ENCODE data around the gene AZU1.
"Not testable (repeated sequence)": the region's sequence is repeated elsewhere in the genome, so short reads cannot be mapped to it uniquely, and the experiment has no call there.

AZU1 gene

DNA sequence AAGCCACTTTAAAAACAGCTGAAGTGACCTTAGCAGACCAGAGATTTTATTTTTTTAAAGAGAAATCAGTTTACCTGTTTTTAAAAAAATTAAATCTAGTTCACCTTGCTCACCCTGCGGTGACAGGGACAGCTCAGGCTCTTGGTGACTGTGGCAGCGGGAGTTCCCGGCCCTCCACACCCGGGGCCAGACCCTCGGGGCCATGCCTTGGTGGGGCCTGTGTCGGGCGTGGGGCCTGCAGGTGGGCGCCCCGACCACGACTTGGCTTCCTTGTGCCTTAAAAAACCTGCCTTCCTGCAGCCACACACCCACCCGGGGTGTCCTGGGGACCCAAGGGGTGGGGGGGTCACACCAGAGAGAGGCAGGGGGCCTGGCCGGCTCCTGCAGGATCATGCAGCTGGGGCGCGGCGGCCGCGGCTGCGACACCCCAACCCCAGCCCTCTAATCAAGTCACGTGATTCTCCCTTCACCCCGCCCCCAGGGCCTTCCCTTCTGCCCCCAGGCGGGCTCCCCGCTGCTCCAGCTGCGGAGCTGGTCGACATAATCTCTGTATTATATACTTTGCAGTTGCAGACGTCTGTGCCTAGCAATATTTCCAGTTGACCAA lies 16.7 kb upstream of the AZU1 start:
- no peak for DNase-seq (ENCODE audit: low read depth)

DNA sequence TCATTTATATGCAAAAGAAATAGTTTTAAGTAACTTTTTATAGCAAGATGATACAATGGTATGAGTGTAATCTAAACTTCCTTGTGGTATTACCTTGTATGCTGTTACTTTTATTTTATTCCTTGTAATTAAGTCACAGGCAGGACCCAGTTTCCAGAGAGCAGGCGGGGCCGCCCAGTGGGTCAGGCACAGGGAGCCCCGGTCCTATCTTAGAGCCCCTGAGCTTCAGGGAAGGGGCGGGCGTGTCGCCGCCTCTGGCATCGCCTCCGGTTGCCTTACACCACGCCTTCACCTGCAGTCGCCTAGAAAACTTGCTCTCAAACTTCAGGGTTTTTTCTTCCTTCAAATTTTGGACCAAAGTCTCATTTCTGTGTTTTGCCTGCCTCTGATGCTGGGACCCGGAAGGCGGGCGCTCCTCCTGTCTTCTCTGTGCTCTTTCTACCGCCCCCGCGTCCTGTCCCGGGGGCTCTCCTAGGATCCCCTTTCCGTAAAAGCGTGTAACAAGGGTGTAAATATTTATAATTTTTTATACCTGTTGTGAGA lies 16.1 kb upstream of the AZU1 start:
- no peak for DNase-seq (ENCODE audit: low read depth)

DNA sequence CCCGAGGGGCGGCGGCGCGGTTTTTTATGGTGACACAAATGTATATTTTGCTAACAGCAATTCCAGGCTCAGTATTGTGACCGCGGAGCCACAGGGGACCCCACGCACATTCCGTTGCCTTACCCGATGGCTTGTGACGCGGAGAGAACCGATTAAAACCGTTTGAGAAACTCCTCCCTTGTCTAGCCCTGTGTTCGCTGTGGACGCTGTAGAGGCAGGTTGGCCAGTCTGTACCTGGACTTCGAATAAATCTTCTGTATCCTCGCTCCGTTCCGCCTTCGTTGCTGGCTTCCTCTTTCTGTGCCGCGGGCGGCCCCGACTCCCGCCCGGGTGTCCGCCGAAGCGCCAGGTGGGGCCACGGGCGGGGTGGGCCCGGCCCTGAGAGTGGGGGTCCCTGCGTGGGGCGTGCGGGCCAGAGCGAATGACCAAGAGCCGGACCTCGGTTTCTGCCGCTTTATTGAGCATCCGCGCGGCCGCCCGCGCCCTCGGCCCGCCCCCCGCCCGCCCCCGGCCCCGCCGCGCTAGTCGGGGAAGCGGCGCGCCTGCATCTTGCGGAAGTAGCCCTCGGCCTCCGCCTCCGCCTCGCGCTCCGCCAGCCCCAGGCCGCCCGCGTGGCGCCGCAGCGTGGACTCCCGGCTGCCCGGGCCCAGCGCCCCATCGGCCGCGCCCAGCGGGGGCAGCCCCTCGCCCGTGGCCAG lies 15.4 kb upstream of the AZU1 start:
- DNase-seq (ENCODE audit: low read depth): no peak

DNA sequence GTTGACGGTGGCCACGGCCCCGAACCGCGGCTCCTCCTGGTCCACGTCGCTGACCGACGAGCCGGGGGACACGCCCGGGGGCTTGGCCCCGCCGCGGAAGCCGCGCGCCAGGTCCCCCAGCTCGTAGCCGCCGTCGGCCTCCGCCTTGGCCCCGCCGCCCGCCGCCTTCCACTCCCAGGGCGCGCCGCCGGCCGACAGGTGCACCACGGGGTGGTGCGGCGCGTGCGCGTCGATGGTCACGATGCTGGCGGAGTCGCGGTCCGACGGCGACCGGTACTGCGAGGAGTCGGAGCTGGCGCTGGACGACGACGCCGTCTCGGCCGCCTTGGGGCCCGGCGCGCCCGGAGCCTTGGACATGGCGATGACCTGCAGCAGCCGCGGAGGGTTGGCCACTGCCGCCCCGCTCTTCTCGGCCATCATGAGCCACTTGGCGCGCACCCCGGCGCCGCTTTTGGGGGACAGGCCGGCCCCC lies 14.9 kb upstream of the AZU1 start:
- DNase-seq (ENCODE audit: low read depth): no peak

DNA sequence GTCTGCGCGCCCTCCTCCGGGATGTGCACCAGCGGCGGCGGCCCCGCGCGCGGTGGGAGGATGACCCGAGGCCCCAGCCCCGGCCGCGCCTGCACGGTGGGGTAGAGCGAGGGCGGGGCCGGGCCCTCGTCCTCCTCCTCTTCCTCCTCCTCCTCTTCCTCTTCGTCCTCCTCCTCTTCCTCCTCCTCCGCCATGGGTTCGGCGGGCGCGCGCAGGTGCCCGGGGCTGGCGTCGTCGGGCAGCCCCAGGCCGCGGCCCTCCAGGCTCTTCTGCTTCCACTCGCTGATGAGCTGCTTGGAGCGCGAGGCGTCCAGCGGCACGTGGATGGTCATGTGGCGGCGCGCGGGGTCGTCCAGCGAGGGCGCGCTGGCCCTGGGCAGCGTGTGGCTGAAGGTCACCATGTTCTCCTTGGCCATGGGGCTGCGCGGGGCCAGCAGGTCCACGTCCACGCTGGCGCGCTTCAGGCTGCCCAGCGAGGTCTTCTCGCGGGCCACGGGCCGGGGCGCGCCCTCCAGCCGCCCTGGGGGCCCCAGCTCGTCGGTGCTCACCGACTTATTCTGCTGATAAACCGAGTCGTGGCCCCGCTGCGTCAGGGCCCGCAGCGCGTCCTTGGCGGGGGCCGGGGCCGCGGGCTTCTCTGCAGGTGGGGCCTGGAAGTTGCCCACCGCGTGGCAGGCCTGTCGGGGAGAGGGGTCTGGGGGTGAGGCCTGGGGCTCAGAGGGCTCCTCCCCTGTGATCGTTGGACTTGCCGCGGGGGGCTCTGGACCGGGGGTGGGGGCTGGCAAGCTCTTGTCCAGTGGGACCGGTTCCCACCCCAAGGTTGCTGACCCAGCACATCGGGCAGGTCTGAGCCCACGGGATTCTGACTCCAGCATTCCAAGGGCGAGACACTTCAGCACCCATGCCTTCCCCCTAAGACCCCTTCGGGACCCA lies 14.2 kb upstream of the AZU1 start:
- DNase-seq (ENCODE audit: low read depth): no peak

DNA sequence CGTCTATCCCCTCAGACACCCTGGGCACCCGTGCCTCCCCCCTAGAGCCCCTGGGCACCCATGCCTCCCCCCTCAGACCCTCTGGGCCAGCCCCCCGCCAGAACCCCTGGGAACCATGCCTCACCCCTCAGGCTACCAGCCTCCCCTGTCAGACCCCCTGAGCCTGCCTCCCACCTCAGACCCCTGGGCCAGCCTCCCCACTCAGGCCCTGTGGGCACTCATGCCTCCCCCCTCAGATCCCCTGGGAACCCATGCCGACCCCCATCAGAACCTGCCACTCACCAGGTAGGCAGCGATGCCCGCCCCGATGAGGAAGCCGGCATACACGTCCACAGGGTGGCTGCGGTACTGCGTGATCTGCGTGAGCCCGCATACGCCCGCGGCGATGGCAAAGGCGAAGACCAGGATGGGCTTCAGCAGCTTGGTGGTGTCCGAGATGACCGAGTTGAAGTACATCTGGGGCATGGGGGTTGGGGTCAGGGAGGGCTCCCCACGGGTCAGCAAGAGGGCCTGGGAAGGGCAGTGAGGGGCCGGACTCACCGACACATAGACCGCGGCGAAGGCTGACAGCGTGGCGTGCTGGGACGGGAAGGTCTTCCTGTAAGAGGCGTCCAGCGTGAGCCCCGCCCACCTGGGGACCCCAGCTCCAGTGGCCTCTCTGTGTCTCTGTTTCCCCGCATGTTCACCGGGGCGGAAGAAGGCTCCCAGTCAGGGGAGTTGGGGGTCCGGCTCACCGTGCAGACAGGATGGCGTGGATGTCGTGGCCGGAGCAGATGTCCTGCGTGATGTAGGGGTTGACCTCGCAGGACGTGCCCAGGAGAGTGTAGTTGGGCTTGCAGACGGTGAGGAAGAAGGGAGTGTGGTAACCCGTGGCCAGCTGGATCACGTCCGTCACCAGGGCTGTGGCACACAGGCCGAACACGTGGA lies 13.2 kb upstream of the AZU1 start:
- DNase-seq (ENCODE audit: low read depth): no peak

DNA sequence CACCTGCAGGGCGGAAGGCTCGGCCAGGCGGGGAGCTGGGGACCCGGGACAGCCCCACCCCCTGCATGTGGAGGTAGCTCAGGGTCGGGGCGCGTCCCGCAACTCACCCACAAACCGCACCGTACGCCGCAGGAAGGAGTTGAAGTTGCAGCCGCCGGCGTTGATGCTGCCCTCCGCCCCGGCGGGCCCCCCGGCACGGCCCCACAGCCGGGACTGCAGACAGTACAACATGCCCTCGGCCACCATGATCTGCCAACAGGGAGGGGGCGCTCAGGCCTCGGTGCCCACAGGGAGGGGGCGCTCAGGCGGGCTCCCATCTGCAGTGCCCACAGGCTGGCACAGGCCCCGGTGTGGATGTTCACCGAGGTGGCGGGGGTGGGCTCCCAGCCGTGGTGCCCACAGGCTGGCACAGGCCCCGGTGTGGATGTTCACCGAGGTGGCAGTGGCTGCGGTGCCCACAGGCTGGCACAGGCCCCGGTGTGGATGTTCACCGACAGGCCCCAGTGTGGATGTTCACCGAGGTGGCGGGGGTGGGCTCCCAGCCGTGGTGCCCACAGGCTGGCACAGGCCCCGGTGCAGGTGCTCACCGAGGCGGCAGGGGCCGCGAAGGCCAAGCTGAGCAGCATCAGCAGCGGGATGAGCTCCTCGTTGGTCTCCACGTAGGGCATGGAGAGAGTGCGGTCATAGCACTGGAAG lies 12.4 kb upstream of the AZU1 start:
- no peak for DNase-seq (ENCODE audit: low read depth)

DNA sequence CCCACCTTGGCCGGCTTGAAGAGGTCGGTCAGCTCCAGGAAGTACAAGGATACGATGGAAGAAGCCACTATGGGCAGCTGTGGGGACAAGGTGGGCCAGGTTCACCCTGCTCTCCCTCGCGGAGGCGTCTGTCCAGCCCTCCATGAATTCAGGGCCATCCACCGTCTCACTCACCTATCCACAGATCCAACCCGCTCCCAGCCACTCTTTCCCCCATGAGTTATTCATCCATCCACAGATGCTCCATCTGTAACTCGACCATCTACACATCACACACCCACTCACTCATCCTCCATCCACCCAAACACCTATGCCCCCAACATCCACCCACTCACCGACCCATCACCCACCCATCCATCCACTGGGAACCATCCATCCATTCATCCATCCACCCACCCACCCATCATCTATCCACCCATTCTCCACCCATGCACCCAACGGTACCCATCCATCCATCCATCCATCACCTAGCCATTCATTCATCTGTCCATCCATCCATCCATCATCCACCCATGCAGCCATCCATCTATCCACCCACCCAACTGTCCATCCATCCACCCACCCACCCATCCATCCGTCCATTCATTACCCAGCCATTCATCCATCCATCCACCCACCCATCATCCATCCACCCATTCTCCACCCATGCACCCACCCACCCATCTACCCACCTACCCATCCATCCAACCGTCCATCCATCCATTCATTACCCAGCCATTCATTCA lies 11.7 kb upstream of the AZU1 start:
- no peak for DNase-seq (ENCODE audit: low read depth)

DNA sequence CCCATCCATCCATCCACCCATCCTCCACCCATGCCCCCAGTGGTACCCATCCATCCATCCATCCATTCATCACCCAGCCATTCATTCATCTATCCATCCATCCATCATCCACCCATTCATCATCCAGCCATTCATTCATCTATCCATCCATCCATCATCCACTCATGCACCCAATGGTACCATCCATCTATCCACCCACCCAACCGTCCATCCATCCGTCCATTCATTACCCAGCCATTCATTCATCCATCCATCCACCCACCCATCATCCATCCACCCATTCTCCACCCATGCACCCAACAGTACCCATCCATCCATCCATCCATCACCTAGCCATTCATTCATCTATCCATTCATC lies 11.2 kb upstream of the AZU1 start:
- no peak for DNase-seq (ENCODE audit: low read depth)

DNA sequence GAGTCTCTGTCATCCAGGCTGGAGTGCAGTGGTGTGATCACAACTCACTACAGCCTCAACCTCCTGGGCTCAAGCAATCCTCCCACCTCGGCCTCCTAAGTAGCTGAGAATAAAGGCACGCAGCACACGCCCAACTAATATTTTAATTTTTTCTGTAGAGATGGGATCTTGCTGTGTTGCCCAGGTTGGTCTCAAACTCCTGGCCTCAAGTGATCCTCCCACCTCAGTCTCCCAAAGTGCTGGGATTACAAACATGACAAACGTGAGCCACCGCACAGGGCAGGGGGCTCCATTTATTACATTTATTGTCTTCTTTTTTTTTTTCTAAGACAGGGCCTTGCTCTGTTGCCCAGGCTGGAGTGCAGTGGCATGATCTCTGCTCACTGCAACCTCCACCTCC lies 7.4 kb upstream of the AZU1 start:
- not testable (repeated sequence) for DNase-seq (ENCODE audit: low read depth)

DNA sequence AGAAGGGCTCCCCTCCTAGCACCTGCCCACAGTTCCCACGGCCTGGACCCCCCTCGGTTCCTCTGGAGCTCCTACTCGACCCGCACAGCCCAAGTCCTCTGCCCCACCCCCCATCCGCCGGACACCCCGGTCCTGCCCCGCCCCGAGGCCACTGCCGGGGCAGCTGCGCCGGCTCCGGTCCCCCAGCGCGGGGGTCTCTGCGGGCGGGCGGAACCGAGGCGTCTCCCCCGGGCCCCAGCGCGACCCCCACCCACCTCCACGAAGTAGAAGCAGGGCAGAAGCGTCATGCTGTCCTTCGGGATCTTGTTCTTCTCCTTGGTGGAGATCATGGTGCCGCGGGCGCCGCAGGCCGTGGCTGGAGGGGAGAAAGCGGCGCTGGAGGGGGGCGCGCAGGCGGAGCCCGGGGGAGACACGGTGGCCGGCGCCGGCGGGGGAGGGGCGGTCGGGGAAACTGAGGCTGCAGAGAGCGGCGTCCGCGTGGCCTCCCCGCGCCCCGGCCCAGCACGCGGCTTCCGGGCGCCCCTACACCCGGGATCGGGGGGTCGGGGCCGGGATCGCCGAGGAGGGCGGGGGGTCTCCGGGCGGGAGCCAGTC lies 6.3 kb upstream of the AZU1 start:
- DNase-seq (ENCODE audit: low read depth): no peak

DNA sequence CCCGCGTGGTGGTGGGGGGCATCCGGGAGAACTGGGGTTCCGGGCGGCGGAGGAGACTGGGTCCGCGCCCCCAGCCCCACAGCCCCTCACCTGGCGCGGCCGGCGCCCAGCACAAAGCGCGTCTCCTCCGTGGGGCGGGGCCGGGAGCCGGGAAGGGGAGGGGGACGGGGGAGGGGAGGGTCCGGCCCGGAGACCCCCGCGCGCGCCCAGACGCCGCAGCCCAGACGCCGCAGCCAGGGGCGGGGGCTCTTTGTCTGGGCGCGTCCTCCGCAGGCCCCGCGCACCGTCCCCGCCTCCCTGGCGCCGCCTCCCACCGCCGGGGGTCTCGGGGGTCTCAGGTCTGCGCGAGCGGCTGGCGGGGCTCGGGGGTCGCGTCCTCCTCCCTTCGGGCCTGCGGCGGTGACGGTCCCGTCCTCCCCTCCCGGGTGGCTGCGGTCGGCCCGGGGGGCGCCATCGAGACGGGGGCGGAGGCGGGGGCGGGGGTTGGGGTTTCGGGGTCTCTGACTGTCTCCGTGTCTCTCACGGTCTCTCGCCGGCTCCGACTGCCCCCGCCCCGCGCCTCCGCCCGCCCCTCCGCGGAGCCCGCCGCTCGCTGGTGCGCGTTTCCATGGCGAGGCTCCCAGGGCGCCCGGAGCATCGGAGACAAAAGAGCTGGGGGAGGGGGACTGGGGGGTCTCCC lies 5.7 kb upstream of the AZU1 start, which contains the start of gene PLPPR3:
Gene PLPPR3, minus strand, starts transcription at position 131 of the 679 bp plus-strand sequence. CDS start 396 bp downstream, outside the sequence.
- no peak for DNase-seq (ENCODE audit: low read depth)

DNA sequence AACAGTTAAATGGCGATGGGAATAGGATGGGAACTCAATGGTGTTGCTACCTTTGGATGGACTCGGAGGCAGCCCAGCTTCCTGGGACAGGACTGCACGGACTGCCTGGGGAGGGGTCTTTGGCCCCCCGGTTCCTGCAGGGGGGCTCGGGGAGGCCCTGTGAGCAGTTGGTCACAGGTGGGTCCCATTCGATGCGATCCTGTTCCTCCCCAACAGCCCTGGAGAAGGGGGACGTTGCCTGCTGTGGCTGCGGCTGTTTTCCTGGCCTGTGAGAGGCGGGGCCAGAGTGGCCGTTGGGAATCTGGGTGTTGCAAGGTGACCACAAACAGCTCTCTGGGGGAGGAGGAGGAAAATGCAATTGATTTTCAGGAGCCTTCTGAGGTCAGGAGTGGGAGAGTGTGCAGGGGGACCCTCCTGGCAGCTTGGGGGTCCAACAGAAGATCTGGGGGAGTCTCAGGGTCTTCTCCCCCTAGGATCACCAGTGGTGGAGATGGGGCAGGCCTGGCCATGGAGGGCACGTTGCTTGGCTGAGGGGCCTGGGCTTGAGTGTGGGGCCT lies 4.0 kb upstream of the AZU1 start:
- DNase-seq (ENCODE audit: low read depth): no peak

DNA sequence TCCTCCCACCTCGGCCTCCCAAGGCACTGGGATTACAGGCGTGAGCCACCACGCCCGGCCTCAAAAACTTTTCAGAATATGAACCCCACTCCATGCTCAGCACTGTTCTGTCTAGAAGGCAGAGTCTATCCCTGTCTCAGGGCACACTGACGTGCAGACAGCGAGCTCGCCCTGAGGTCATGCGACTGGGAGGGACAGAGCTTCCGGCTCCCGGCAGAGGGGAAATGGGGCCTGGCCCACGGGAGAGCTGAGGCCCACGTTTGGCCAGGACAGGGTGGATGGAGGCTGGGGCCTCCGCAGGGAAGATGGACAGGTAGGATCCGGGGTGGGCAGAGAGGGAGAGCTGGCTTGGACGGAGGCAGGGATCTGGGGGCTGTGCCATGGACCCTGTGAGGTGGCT lies 2.8 kb upstream of the AZU1 start:
- DNase-seq (ENCODE audit: low read depth): no peak

DNA sequence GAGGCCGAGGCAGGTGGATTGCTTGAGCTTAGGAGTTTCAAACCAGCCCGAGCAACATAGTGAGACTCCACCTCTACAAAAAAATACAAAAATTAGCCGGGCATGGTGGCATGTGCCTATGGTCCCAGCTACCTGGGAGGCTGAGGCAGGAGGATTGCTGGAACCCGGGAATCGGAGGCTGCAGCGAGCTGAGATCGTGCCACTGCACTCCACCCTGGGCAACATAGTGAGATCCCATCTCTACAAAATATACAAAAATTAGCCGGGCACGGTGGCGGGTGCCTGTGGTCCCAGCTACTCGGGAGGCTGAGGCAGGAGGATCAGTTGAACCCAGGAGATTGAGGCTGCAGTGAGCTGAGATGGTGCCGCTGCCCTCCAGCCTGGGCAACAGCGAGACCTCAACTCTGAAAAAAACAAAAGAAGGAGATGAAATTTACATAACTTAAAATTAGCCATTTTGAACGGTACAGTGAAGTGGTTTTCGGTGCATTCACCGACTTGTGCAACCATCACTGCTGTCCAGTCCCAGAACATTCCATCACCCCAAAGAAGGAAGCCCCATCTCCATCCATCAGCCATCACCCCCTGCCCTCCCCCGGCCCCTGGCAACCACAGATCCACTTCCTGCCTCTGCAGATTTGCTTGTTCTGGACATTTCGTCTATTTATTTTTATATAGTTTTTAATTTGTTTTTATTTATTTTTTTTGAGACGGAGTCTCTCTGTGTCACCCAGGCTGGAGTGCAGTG lies 1.6 kb upstream of the AZU1 start:
- DNase-seq (ENCODE audit: low read depth): no peak

DNA sequence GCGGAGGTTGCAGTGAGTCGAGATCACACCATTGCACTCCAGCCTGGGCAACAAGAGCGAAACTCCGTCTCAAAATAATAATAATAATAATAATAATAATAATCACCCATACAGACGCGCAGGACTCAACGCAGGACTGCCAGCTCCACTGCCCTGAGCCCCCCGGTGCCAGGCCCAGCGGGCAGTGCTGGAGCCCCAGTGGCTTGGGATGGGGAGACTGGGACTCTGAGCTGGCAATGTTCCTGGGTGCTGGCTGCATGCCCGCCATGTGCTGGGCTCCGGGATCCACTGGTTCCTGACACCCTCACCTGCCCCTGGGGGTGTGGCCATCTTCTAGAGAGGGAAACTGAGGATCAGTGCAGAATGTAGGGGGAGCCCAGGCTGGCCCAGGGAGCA lies 325 bp upstream of the AZU1 start:
- DNase-seq (ENCODE audit: low read depth): no peak

DNA sequence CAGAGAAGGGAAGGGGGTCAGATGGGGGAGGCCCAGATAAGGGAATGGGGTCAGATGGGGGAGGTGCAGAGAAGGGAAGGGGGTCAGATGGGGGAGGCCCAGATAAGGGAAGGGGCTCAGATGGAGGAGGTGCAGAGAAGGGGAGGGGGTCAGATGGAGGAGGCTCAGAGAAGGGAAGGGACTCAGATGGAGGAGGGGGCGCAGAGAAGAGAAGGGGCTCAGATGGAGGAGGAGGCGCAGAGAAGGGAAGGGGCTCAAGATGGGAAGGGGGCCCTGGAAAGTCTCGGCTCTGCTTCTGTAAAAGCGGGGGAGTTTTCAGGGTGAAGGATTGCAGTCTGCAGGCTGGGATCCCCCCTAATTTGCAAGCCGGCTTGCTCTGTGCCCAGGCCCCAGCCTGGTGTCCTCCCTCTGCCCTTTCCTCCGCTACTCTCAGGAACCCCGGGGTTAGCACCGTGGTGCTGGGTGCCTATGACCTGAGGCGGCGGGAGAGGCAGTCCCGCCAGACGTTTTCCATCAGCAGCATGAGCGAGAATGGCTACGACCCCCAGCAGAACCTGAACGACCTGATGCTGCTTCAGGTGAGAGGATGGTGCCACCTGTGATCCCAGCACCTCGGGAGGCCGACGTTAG lies 1.6 kb downstream of the AZU1 start:
- no peak for DNase-seq (ENCODE audit: low read depth)

Data from stimulated activated CD8-positive, alpha-beta memory T cell treated with anti-CD3 and anti-CD28 coated beads, Interleukin-15, amount 100 ng/mL, for 1 hour (primary cell).